Cardiac septum (tissue), 1 donor: ENCODE data around the gene RAD9A. TPM values are rescaled to one million over a fixed set of nuclear protein-coding genes. Genes with fewer than 3 reads are reported as not detected.
A peak's percentile ranks its signal among the peaks of the same experiment; 100 is the strongest.
"Not testable (repeated sequence)": the region's sequence is repeated elsewhere in the genome, so short reads cannot be mapped to it uniquely, and the experiment has no call there.

Experiments
- DNase-seq: peaks from one replicate; pipeline ENCODE4 v3.0.0-alpha.2; 2020; ENCODE audit warnings: low spot score
- intact Hi-C: fragments of 100-400 bp; cut with DNase I; formaldehyde crosslinking; loops from one replicate; pipeline ENCODE4 v1.14.0; 2022
- total RNA-seq: library from RNA; stranded (reverse); fragmentation: NEBNext Ultra II Directional; extraction: Animal tissue kit (Norgen Biotek cat#: 25700); gene quantifications from one replicate; pipeline ENCODE4 v1.2.1, GENCODE V29; 2021
- donor health status: DM: no; HTN: no; CAD: no.

RAD9A gene
- total RNA-seq, 1 donor from 2014 or later, result 4.8 TPM

GRCh38 chr11:67417425-67417824 is 25.6 kb downstream of the RAD9A start:
- intact Hi-C loops, result no loop called here
- no peak for DNase-seq

- peak; percentile 85 for DNase-seq
- intact Hi-C loops, result no loop called here
Observed at GRCh38 chr11:67418476-67419281, 26.9 kb downstream of the RAD9A start.

- no peak for DNase-seq
- intact Hi-C loops, result no loop called here
Observed at GRCh38 chr11:67419325-67420049, 27.7 kb downstream of the RAD9A start.

GRCh38 chr11:67420147-67420645 is 28.4 kb downstream of the RAD9A start:
- DNase-seq, result no peak
- intact Hi-C loops, result no loop called here

GRCh38 chr11:67420646-67421429 is 29.1 kb downstream of the RAD9A start:
- DNase-seq, result peak; percentile 99
- intact Hi-C loops, result no loop called here

- intact Hi-C loops, result no loop called here
- no peak for DNase-seq
Observed at GRCh38 chr11:67421430-67422031, 29.7 kb downstream of the RAD9A start.

- DNase-seq, result no peak
- intact Hi-C loops, result no loop called here
Observed at GRCh38 chr11:67422891-67423290, 31.1 kb downstream of the RAD9A start.

GRCh38 chr11:67423466-67423865 is 31.7 kb downstream of the RAD9A start:
- intact Hi-C loops, result no loop called here
- no peak for DNase-seq

GRCh38 chr11:67423891-67424613 is 32.3 kb downstream of the RAD9A start:
- DNase-seq, result no peak
- intact Hi-C loops, result no loop called here

GRCh38 chr11:67427364-67427859 is 35.6 kb downstream of the RAD9A start:
- intact Hi-C loops, result loop anchor here (5.0 kb wide), 1 partner anchor 35 kb away; the partner anchor contains the start of gene RAD9A
- DNase-seq, result not testable (repeated sequence)

- intact Hi-C loops, result loop anchor here (2.0 to 5.0 kb wide), 2 partner anchors 36 to 40 kb away; partner anchors contain the start of genes RAD9A and TMEM134
- peak; percentile 99 for DNase-seq
Observed at GRCh38 chr11:67428052-67429001, 36.5 kb downstream of the RAD9A start, which contains the start of gene RPS6KB2. TSS of gene RPS6KB2 (plus strand) at chr11:67428494. CDS start at chr11:67428546, 52 bp downstream.

GRCh38 chr11:67429038-67429668 is 37.4 kb downstream of the RAD9A start:
- no peak for DNase-seq
- intact Hi-C loops, result loop anchor here (2.0 to 5.0 kb wide), 2 partner anchors 37 to 40 kb away; partner anchors contain the start of genes RAD9A and TMEM134

GRCh38 chr11:67429722-67430121 is 37.9 kb downstream of the RAD9A start:
- intact Hi-C loops, result loop anchor here (2.0 to 5.0 kb wide), 2 partner anchors 37 to 39 kb away; partner anchors contain the start of genes RAD9A and TMEM134

GRCh38 chr11:67431346-67432249 is 39.8 kb downstream of the RAD9A start:
- intact Hi-C loops, result no loop called here
- no peak for DNase-seq

More at GRCh38 chr11:67429722-67430121, 37.9 kb downstream of the RAD9A start:
- DNase-seq, result no peak

GRCh38 chr11:67432655-67433349 is 41.0 kb downstream of the RAD9A start:
- DNase-seq, result no peak
- intact Hi-C loops, result no loop called here
